GM18867 (cell line): ENCODE measurements around the gene FARP1.

Experiments used
- ATAC-seq: cut with Tn5 transposase; IDR thresholded peaks from one replicate; pipeline ENCODE4 v1.9.1; 2021; ENCODE audit warnings: mild to moderate bottlenecking, moderate library complexity; ENCODE audit not compliant: unreplicated experiment

FARP1 gene

GRCh38 chr13:98134901-98135300 lies 8.0 kb upstream of the FARP1 start:
- no peak for ATAC-seq

- no peak for ATAC-seq
Measured at GRCh38 chr13:98141091-98141490, 1.8 kb upstream of the FARP1 start.

GRCh38 chr13:98141509-98142379 lies 1.1 kb upstream of the FARP1 start:
- ATAC-seq: no peak

DNA sequence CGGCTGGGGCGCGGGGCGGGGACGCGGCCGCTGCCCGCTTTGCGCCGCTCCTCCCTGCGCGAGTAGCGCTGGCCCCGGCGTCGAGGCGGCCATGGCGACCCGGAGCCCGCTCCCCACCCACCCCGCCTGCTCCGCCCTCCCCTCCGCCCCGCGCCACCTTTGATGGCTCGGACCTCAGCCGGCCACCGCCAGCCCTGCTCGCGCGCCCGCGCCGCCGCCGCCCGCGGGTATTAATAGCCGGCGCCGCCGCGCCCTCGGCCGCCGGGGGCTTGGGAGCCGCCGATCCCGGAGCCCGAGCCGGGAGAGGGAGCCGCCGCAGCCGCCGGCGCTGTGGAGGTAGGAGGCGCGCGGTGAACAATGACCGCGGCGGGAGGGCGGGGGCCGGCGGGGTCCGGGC lies 261 bp downstream of the FARP1 start:
- peak; percentile 27 for ATAC-seq

GRCh38 chr13:98143601-98144026 lies 720 bp downstream of the FARP1 start:
- no peak for ATAC-seq

GRCh38 chr13:98144027-98144741 lies 1.3 kb downstream of the FARP1 start:
- ATAC-seq: no peak

GRCh38 chr13:98144801-98145350 lies 2.0 kb downstream of the FARP1 start:
- ATAC-seq: no peak

DNA sequence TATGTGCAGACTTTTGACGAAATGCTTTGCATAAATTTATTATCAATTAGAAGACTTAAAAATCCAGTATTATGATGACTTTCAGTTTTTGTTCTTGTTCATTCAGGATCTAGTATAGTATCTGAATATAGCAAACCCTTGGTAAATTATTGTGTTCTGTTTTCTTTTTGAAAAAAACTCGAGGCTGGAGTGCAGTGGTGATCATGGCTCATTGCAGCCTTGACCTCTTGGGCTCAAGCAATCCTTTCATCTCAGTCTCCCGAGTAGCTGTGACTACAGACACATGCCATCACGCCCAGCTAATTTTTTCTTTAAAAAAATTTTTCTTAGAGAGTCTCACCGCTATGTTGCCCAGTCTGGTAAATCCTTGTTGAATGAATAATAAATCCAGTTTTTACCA lies 4.6 kb downstream of the FARP1 start:
- ATAC-seq: no peak

GRCh38 chr13:98150832-98151479 lies 8.1 kb downstream of the FARP1 start:
- ATAC-seq: no peak

- ATAC-seq: no peak
Measured at GRCh38 chr13:98155475-98156109, 12.7 kb downstream of the FARP1 start.

- no peak for ATAC-seq
Measured at GRCh38 chr13:98156259-98156658, 13.4 kb downstream of the FARP1 start.

- ATAC-seq: no peak
Measured at GRCh38 chr13:98157188-98157587, 14.3 kb downstream of the FARP1 start.

GRCh38 chr13:98157609-98158008 lies 14.7 kb downstream of the FARP1 start:
- ATAC-seq: no peak

- ATAC-seq: no peak
Measured at GRCh38 chr13:98158172-98158899, 15.4 kb downstream of the FARP1 start.

DNA sequence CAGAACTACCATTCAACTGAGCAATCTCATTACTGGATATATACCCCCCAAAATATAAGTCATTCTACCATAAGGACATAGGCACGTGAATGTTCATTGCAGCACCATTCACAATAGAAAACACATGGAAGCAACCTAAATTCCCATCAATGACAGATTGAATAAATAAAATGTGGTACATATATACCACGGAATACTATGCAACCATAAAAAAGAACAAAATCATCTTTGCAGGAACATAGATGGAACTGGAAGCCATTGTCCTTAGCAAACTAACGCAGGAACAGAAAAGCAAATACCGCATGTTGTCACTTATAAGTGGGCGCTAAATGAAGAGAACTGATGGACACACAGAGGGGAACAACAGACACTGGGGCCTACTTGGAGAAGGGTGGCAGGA lies 20.0 kb downstream of the FARP1 start:
- ATAC-seq: no peak

- no peak for ATAC-seq
Measured at GRCh38 chr13:98169331-98169730, 26.4 kb downstream of the FARP1 start.

GRCh38 chr13:98171900-98172589 lies 29.2 kb downstream of the FARP1 start:
- no peak for ATAC-seq

DNA sequence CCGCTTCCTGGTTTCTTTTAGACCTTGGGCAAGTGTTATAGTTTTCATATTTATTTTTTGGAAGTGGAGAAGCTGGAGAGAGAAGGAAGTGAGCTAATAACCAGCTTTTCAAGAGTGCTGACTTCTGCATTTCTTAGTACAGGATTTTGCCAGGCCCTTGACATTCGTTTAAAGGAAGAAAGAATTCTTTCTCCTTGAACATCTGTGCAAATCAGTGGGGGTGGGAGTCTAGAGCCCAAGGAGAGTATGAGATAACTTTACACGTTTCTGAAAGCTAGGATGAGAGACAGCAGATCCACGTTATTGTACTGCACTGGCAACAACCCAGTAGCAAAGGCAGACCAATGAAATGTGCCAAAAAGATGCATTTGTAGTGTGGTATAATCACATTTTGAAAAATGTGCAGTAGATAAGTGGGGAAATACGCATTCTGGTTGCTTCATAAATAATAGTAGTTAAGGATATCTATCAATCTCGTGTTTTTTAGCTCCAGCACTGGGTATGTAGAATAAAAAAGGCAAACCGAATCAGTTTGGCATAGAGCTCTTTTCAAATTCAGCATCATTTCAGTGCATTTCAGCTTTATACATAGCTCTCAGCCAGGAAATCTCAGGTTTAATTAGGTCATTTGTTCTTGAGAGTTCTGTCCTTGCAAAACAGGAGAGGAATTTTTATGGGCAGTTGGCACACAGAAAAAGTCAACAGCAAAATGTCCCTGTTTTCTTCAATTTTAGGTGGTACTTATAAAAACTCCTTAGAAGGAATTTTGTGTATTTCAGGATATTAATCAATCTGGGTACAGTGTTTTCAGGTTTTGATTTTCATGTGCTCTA lies 29.9 kb downstream of the FARP1 start:
- ATAC-seq: no peak
